ENCODE data around the gene MED29.

Gene MED29

GRCh38 chr19:39380521-39381502, 10.4 kb upstream of the MED29 start:
- ATAC-seq (replicated peaks) = no peak
- Mint-ChIP-seq H3K4me1 (peaks cover 4 to 7% of the 10 kb centered on the region in 2 donors), H3K27ac (no peak overlapping the region), H3K4me3 (no peak overlapping the region), H3K27me3 (no peaks in the 10 kb centered on the region), H3K9me3 (no peaks in the 10 kb centered on the region), H3K36me3 (peaks cover 38 to 69% of the 10 kb centered on the region in 2 donors)
- DNase-seq = no peak

GRCh38 chr19:39381910-39382611, 9.1 kb upstream of the MED29 start:
- Mint-ChIP-seq H3K27me3 (no peaks in the 10 kb centered on the region), H3K4me3 (no peak overlapping the region), H3K36me3 (peaks cover 41 to 66% of the 10 kb centered on the region in 2 donors), H3K27ac (no peak overlapping the region), H3K9me3 (no peaks in the 10 kb centered on the region), H3K4me1 (peaks cover 12 to 14% of the 10 kb centered on the region in 2 donors)
- ATAC-seq (replicated peaks) (no peak), DNase-seq (no peak)

- Mint-ChIP-seq H3K36me3 (peaks cover 39 to 61% of the 10 kb centered on the region in 2 donors), H3K4me3 (no peak overlapping the region), H3K4me1 (peaks cover 12 to 15% of the 10 kb centered on the region in 2 donors), H3K9me3 (no peaks in the 10 kb centered on the region), H3K27ac (peak overlapping the region; percentile 63), H3K27me3 (no peaks in the 10 kb centered on the region)
- DNase-seq = no peak
- ATAC-seq (replicated peaks) = no peak
These were observed 8.0 kb upstream of the MED29 start for GRCh38 chr19:39382991-39383828.

GRCh38 chr19:39384839-39385568, 6.2 kb upstream of the MED29 start:
- Mint-ChIP-seq H3K4me3 (no peak overlapping the region), H3K9me3 (no peaks in the 10 kb centered on the region), H3K27ac (peak overlapping the region; percentile 28), H3K36me3 (peaks cover 38 to 65% of the 10 kb centered on the region in 2 donors), H3K27me3 (no peaks in the 10 kb centered on the region), H3K4me1 (peaks cover 21 to 29% of the 10 kb centered on the region in 2 donors)
- no peak for DNase-seq
- ATAC-seq (replicated peaks) = no peak

- Mint-ChIP-seq H3K27me3 (no peaks in the 10 kb centered on the region), H3K9me3 (no peaks in the 10 kb centered on the region), H3K4me1 (peaks cover 24 to 35% of the 10 kb centered on the region in 2 donors), H3K27ac (peak overlapping the region; percentile 68), H3K4me3 (no peak overlapping the region), H3K36me3 (peaks cover 36 to 63% of the 10 kb centered on the region in 2 donors)
- ATAC-seq (replicated peaks) = no peak
- DNase-seq = no peak
These were observed 5.4 kb upstream of the MED29 start for GRCh38 chr19:39385629-39386411.

- Mint-ChIP-seq H3K36me3 (peaks cover 32 to 60% of the 10 kb centered on the region in 2 donors), H3K4me1 (peaks cover 27 to 38% of the 10 kb centered on the region in 2 donors), H3K27me3 (no peaks in the 10 kb centered on the region), H3K9me3 (no peaks in the 10 kb centered on the region), H3K27ac (peak overlapping the region; percentile 68), H3K4me3 (peak overlapping the region in 1 of 2 donors; percentile 23)
- no peak for DNase-seq
- ATAC-seq (replicated peaks) = no peak
These were observed 4.6 kb upstream of the MED29 start for GRCh38 chr19:39386557-39386956.

GRCh38 chr19:39388657-39389056, 2.5 kb upstream of the MED29 start:
- no peak for DNase-seq
- H3K9me3 Mint-ChIP-seq = no peaks in the 10 kb centered on the region
- H3K27me3 Mint-ChIP-seq = no peaks in the 10 kb centered on the region
- H3K4me3 Mint-ChIP-seq = peak overlapping the region; percentile 5 to 25
- ATAC-seq (replicated peaks) = no peak
- H3K4me1 Mint-ChIP-seq = peaks cover 30 to 51% of the 10 kb centered on the region in 2 donors
- peaks cover 37 to 47% of the 10 kb centered on the region in 2 donors for H3K36me3 Mint-ChIP-seq
- H3K27ac Mint-ChIP-seq = peak overlapping the region; percentile 4

- no peak for ATAC-seq (replicated peaks)
These were observed 1.4 kb upstream of the MED29 start for GRCh38 chr19:39389631-39390414.

GRCh38 chr19:39390451-39390750, 777 bp upstream of the MED29 start:
- DNase-seq (no peak), ATAC-seq (replicated peaks) (no peak)
- Mint-ChIP-seq H3K27ac (peak overlapping the region; percentile 99), H3K27me3 (no peaks in the 10 kb centered on the region), H3K9me3 (no peaks in the 10 kb centered on the region), H3K36me3 (peaks cover 43 to 45% of the 10 kb centered on the region in 2 donors), H3K4me3 (peak overlapping the region; percentile 98 to 99), H3K4me1 (peaks cover 31 to 55% of the 10 kb centered on the region in 2 donors)

More at GRCh38 chr19:39389631-39390414, 1.4 kb upstream of the MED29 start:
- Mint-ChIP-seq H3K4me1 (peaks cover 33 to 54% of the 10 kb centered on the region in 2 donors), H3K36me3 (peaks cover 42 to 43% of the 10 kb centered on the region in 2 donors), H3K4me3 (peak overlapping the region; percentile 98 to 99), H3K27ac (peak overlapping the region; percentile 99), H3K27me3 (no peaks in the 10 kb centered on the region), H3K9me3 (no peaks in the 10 kb centered on the region)
- DNase-seq = no peak

GRCh38 chr19:39397360-39398296, 6.5 kb downstream of the MED29 start:
- peaks cover 55 to 80% of the 10 kb centered on the region in 2 donors for H3K4me1 Mint-ChIP-seq
- peak; percentile 63 to 67 for ATAC-seq (replicated peaks)
- peak; percentile 84 for DNase-seq
- peaks cover 0 to 4% of the 10 kb centered on the region in 2 donors for H3K9me3 Mint-ChIP-seq
- H3K27ac Mint-ChIP-seq = peak overlapping the region; percentile 93
- H3K4me3 Mint-ChIP-seq = peak overlapping the region; percentile 47 to 55
- peaks cover 36 to 41% of the 10 kb centered on the region in 2 donors for H3K36me3 Mint-ChIP-seq
- H3K27me3 Mint-ChIP-seq = no peaks in the 10 kb centered on the region

- H3K4me3 Mint-ChIP-seq = peak overlapping the region; percentile 47 to 55
- peak; percentile 12 to 17 for ATAC-seq (replicated peaks)
- H3K36me3 Mint-ChIP-seq = peaks cover 34 to 39% of the 10 kb centered on the region in 2 donors
These were observed 7.2 kb downstream of the MED29 start for GRCh38 chr19:39398297-39398864.

More at GRCh38 chr19:39398297-39398864, 7.2 kb downstream of the MED29 start:
- H3K4me1 Mint-ChIP-seq = peaks cover 58 to 85% of the 10 kb centered on the region in 2 donors
- H3K27ac Mint-ChIP-seq = peak overlapping the region; percentile 93
- DNase-seq = peak; percentile 70
- H3K27me3 Mint-ChIP-seq = no peaks in the 10 kb centered on the region
- peaks cover 0 to 4% of the 10 kb centered on the region in 2 donors for H3K9me3 Mint-ChIP-seq

Data from stimulated activated naive B cell treated with anti-CD40 and anti-IgM and Interleukin-4, amounts not matched to agents 10 μg/mL and 1 μg/mL and 100 μg/mL, for 72 hours (primary cell).